B cell (primary cell): ENCODE results near the gene NRAP.

ENCODE experiments used
- CTCF ChIP-seq: fragments of 200-600 bp; IDR thresholded peaks from one replicate; pipeline ENCODE4 v1.8.0; 2022; ENCODE audit warnings: antibody characterized with exemption, mild to moderate bottlenecking
- EZH2 ChIP-seq: IDR thresholded peaks from 2 replicates; pipeline ENCODE4 v1.6.1; 2012; ENCODE audit warnings: borderline replicate concordance, low read depth, mild to moderate bottlenecking, moderate library complexity, low read length; ENCODE audit not compliant: insufficient read depth, poor library complexity, severe bottlenecking

GRCh38 chr10:113625461-113626186 lies 38.2 kb downstream of the NRAP start:
- TF ChIP-seq CTCF (no peak), EZH2 (no peak)
